Lung (tissue), 12 donors: ENCODE data around the gene PSMG3. TPM values are rescaled to one million over a fixed set of nuclear protein-coding genes. Genes with fewer than 3 reads are reported as not detected.
A peak's percentile ranks its signal among the peaks of the same experiment; 100 is the strongest.

Experiments
- ATAC-seq: fragments of 200-7000 bp; cut with Tn5 transposase; one replicate; pipeline ENCODE4 v1.9.1; 2020; ENCODE audit warnings: moderate number of reproducible peaks; ENCODE audit not compliant: insufficient read depth, low FRiP score
- DNase-seq, 3 donors: peaks; one replicate each; pipeline ENCODE4 v3.0.0-alpha.2; 2013 to 2017
- H3K27ac ChIP-seq, 2 donors: one replicate each; pipeline ENCODE4 v1.5.1; 2013; ENCODE audit warnings: mild to moderate bottlenecking in 2 of 2, moderate library complexity in 2 of 2, control low read depth in 1 of 2, inconsistent platforms in 1 of 2, low read depth in 1 of 2, low read length in 1 of 2
- H3K27me3 ChIP-seq, 3 donors: one replicate each; pipeline ENCODE4 v1.5.1; 2013; ENCODE audit warnings: low read length in 2 of 3; ENCODE audit not compliant: control insufficient read depth in 3 of 3, insufficient read depth in 3 of 3
- H3K36me3 ChIP-seq, 4 donors: one replicate each; pipeline ENCODE4 v1.5.1; 2013; ENCODE audit warnings: low read length in 4 of 4, mild to moderate bottlenecking in 1 of 4, moderate library complexity in 1 of 4; ENCODE audit not compliant: control insufficient read depth in 4 of 4, insufficient read depth in 4 of 4
- H3K4me1 ChIP-seq, 5 donors: one replicate each; pipeline ENCODE4 v1.5.1; 2013; ENCODE audit warnings: low read length in 5 of 5, mild to moderate bottlenecking in 2 of 5, moderate library complexity in 1 of 5; ENCODE audit not compliant: control insufficient read depth in 5 of 5, insufficient read depth in 5 of 5
- H3K4me3 ChIP-seq: one replicate; pipeline ENCODE4 v1.5.1; 2013; ENCODE audit warnings: mild to moderate bottlenecking, control low read depth, moderate library complexity
- H3K9ac ChIP-seq, 2 donors: one replicate each; pipeline ENCODE4 v1.5.1; 2013; ENCODE audit warnings: low read length in 2 of 2, control low read depth in 1 of 2; ENCODE audit not compliant: insufficient read depth in 1 of 2
- H3K9me3 ChIP-seq, 4 donors: one replicate each; pipeline ENCODE4 v1.5.1; 2013; ENCODE audit warnings: low read length in 3 of 4, mild to moderate bottlenecking in 1 of 4, moderate library complexity in 1 of 4; ENCODE audit not compliant: control insufficient read depth in 4 of 4, insufficient read depth in 3 of 4
- WGBS, 2 donors: extraction: QIAGEN DNeasy Blood & Tissue Kit; methylation state at CpG; one replicate each; pipeline ENCODE4 v1.1.7; 2013; 5-methylcytosine and 5-hydroxymethylcytosine counted together
- polyA plus RNA-seq, 2 donors: library from polyadenylated mRNA; stranded (reverse); fragments of 200-250 nt; gene quantifications; one replicate each; pipeline ENCODE4 v1.2.1, GENCODE V29; 2013
- total RNA-seq, 2 donors: library from RNA; depleted of rRNA in 1 of 2; stranded (reverse); fragments of >200 nt in 1 of 2; gene quantifications; one replicate each; pipeline ENCODE4 v1.2.1, GENCODE V29; 2014 to 2021
- TF ChIP-seq, protein P1 (sequence below): IDR thresholded peaks from 2 replicates; pipeline ENCODE4 v1.5.1; 2012; ENCODE audit warnings: mild to moderate bottlenecking; ENCODE audit errors: control extremely low read depth, extremely low read depth
- donor health status: control.
- donor health status: control.
- donor health status: Bipolar disorder and iron deficiency.
- donor health status: healthy.
- donor health status: DM: yes; HTN: yes; CAD: no.

PSMG3 gene
- total and polyA plus RNA-seq, 4 donors = 10.7 to 86.7 (median 41.8) TPM

DNA sequence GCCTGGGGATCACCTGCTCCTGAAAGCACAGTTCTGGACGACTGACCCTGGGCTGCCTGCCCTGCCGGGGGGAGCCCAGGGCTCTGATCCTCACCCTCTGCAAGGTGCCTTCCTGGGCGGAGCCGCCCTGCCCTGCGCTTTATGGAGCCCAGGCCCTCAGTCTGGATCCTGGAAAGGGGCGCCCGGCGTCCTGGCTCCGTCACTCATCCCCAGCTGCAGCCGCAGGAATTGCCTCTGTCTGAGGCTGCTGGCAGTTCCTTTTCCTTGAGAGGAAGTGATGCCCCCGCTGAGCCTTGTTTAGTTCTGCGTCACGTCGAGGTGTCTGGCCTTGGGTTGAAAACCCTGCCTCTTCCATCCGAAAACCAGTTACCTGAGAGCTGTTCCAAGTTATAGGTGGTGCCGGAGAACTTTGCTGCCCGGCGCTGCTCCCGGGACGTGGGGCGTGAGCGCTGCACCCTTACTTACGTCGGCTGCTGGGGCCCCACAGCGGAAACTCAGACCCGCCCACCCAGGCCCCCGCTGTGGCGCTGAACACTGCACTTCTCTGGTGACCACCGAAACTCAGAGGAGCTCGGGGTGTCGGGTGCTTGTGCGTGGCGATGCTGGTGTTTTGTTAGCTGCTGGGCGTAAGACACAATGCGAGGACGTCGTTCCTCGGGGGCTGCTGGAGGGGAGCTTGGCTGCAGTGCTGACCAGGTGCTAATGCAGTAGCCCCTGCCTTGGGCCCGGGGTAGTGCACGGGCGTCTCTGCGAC, 34.0 kb downstream of the PSMG3 start:
- H3K9ac ChIP-seq = no peak overlapping the region
- peak overlapping the region; percentile 97 for H3K27ac ChIP-seq
- TF ChIP-seq, protein P1, sequence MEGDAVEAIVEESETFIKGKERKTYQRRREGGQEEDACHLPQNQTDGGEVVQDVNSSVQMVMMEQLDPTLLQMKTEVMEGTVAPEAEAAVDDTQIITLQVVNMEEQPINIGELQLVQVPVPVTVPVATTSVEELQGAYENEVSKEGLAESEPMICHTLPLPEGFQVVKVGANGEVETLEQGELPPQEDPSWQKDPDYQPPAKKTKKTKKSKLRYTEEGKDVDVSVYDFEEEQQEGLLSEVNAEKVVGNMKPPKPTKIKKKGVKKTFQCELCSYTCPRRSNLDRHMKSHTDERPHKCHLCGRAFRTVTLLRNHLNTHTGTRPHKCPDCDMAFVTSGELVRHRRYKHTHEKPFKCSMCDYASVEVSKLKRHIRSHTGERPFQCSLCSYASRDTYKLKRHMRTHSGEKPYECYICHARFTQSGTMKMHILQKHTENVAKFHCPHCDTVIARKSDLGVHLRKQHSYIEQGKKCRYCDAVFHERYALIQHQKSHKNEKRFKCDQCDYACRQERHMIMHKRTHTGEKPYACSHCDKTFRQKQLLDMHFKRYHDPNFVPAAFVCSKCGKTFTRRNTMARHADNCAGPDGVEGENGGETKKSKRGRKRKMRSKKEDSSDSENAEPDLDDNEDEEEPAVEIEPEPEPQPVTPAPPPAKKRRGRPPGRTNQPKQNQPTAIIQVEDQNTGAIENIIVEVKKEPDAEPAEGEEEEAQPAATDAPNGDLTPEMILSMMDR = no peak
- 75 to 79% methylated on average over 42 of the region's 42 CpGs for WGBS, 2 donors
- peaks cover 3 to 44% (median 24%) of the 10 kb centered on the region in 5 donors for H3K4me1 ChIP-seq
- peaks cover 0 to 7% (median 3%) of the 10 kb centered on the region in 3 donors for H3K27me3 ChIP-seq
- ATAC-seq (no peak), DNase-seq (no peak)
- peaks cover 0 to 26% (median 3%) of the 10 kb centered on the region in 4 donors for H3K36me3 ChIP-seq
- H3K4me3 ChIP-seq = no peak overlapping the region
- no peaks in the 10 kb centered on the region for H3K9me3 ChIP-seq

DNA sequence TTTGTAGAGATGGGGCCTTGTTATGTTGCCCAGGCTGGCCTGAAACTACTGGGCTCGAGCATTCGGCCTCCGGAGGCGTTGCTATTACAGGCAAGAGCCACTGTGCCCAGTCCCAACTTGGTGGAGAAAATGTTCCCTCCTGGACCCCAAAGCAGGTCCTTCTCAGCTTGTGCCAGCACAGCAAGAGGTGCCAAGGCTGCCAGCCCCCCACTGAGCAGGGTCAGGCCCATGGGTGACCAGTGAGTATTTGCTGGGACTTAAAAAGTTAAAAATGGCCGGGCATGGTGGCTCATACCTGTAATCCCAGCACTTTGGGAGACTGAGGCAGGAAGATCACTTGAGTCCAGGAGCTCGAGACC, 34.8 kb downstream of the PSMG3 start:
- no peaks in the 10 kb centered on the region for H3K9me3 ChIP-seq
- DNase-seq (no peak), ATAC-seq (no peak)
- H3K36me3 ChIP-seq = peaks cover 0 to 18% (median 0%) of the 10 kb centered on the region in 4 donors
- H3K4me3 ChIP-seq = no peak overlapping the region
- no peak overlapping the region for H3K9ac ChIP-seq
- TF ChIP-seq, protein P1 = no peak
- H3K27me3 ChIP-seq = peaks cover 0 to 7% (median 3%) of the 10 kb centered on the region in 3 donors
- peaks cover 3 to 47% (median 24%) of the 10 kb centered on the region in 5 donors for H3K4me1 ChIP-seq
- H3K27ac ChIP-seq = peak overlapping the region; percentile 22 to 66
- 64% methylated on average over 6 of the region's 6 CpGs for WGBS, 2 donors

DNA sequence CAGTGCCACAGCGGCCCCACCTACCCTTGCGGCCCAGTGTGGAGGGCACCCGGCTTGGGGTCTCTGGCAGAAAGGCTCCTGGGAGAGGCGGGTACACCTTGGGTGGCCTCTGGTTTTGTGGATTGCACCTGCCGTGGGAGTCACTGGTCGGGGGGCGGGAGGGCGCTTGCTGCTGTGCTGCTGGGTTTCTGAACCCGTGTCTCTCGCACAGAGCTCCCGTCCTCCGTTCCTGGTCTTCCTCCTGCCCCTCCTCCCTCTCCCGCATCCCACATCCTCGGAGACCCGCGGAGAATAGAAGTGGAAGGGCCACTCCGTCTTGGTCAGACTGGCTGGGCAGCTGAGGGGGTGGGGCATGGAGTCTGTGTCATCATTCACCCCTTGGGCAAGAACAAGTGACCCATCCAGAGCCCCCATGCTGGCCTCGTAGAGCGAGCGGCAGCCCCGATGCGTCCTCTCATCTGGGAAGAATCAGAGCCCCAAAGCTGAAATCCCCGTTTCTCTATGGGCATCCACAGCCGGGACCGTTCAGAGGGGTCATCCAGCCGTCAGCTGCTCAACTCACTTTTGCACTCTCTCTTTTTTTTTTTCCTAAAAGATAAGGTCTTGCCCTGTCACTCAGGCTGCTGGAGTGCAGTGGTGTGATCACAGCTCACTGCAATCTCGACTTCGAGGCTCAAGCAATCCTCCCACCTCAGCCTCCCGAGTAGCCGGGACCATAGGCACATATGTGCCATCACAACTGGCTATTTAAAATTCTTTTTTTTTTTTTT, 35.3 kb downstream of the PSMG3 start:
- Histone ChIP-seq H3K36me3 (peaks cover 0 to 13% (median 0%) of the 10 kb centered on the region in 4 donors), H3K9me3 (no peaks in the 10 kb centered on the region), H3K27ac (peak overlapping the region; percentile 93 to 97), H3K9ac (no peak overlapping the region), H3K4me1 (peaks cover 3 to 49% (median 24%) of the 10 kb centered on the region in 5 donors), H3K4me3 (no peak overlapping the region), H3K27me3 (peaks cover 0 to 9% (median 3%) of the 10 kb centered on the region in 3 donors)
- DNase-seq = no peak
- TF ChIP-seq, protein P1 = no peak
- WGBS, 2 donors = 86% methylated on average over 26 to 30 of the region's 30 CpGs
- ATAC-seq = no peak
